Measurements from ENCODE around the gene FARS2. TPM values are rescaled to one million over a fixed set of nuclear protein-coding genes. Genes with fewer than 3 reads are reported as not detected.

The FARS2 gene
- total and polyA plus RNA-seq, 9 of the 15 experiments (the other 6 are each of a cell fraction or from before 2014, with no cell fraction given) = 16.5 to 62.2 (median 27.0) TPM

- TF ChIP-seq RHOXF2B (CRISPR knock-in tag; conservative IDR thresholded peaks at IDR 0.05) (0 out of 2 replicates have a peak, but pooled peaks have one; percentile 18), POLR2A (conservative IDR thresholded peaks at IDR 0.05) (peak; percentile 71), PURB (CRISPR knock-in tag; IDR thresholded peaks at IDR 0.05; ENCODE audit: low read depth) (no peak), CCNT2 (IDR thresholded peaks at IDR 0.05; ENCODE audit: borderline replicate concordance, extremely low read depth, insufficient read length, low read depth, low read length) (peak; percentile 70), SMC3 (conservative IDR thresholded peaks at IDR 0.05; ENCODE audit: insufficient read depth, low read depth, low read length) (0 out of 2 replicates have a peak, but pooled peaks have one; percentile 2), MTA1 (IDR thresholded peaks at IDR 0.05; ENCODE audit: borderline replicate concordance) (peak; percentile 88), ZFX (CRISPR knock-in tag; IDR thresholded peaks at IDR 0.05) (peak; percentile 99), NBN (IDR thresholded peaks at IDR 0.05; ENCODE audit: low read depth) (0 out of 2 replicates have a peak, but pooled peaks have one; percentile 41), ZNF507 (tag; conservative IDR thresholded peaks at IDR 0.05) (no peak), RBFOX2 (IDR thresholded peaks at IDR 0.05; ENCODE audit: low read depth, low read length) (peak; percentile 81), GATAD2A (IDR thresholded peaks at IDR 0.05) (0 out of 2 replicates have a peak, but pooled peaks have one; percentile 49), TAF1 (IDR thresholded peaks at IDR 0.05; ENCODE audit: control insufficient read depth, extremely low read depth, insufficient read depth, low read length, severe bottlenecking) (peak; percentile 89), ELF1 (tag; IDR thresholded peaks at IDR 0.05) (peak; percentile 43), NCOA2 (IDR thresholded peaks at IDR 0.05; ENCODE audit: partially characterized antibody in 2 of 2) (peak in 1 of 2 experiments; percentile 100), CSDE1 (IDR thresholded peaks at IDR 0.05) (peak in 1 of 2 experiments; percentile 69; a peak in 1 of 4 replicates), KDM4B (IDR thresholded peaks at IDR 0.05; ENCODE audit: borderline replicate concordance in 2 of 2, low read depth in 1 of 2) (peak in 1 of 2 experiments; percentile 68; a peak in 1 of 4 replicates), RREB1 (CRISPR knock-in tag; IDR thresholded peaks at IDR 0.05) (no peak), TBL1XR1 (IDR thresholded peaks at IDR 0.05; ENCODE audit: low read length in 2 of 2) (peak; percentile 53 to 68; a peak in 2 of 4 replicates), ATF6 (CRISPR knock-in tag; IDR thresholded peaks at IDR 0.05) (0 out of 2 replicates have a peak, but pooled peaks have one; percentile 6), TAF9B (IDR thresholded peaks at IDR 0.05; ENCODE audit: partially characterized antibody) (no peak)
Measured at GRCh38 chr6:5260661-5261544, at the start of gene FARS2, which contains the start of gene LYRM4 (continued).
